Neural cell (in vitro differentiated cells): ENCODE measurements around the gene SPACA9. TPM values are rescaled to one million over a fixed set of nuclear protein-coding genes. Genes with fewer than 3 reads are reported as not detected.

Source experiments
- H2AFZ ChIP-seq: fragments of 200-600, 300-800 bp; sonication (generic), shearing (Covaris generic); 2 replicates; pipeline ENCODE4 v1.6.0; 2014; ENCODE audit warnings: low read depth, mild to moderate bottlenecking, antibody characterized with exemption, low read length, moderate library complexity
- H3F3A ChIP-seq: fragments of 200-600 bp; shearing (Covaris generic); 2 replicates; pipeline ENCODE4 v1.6.1; 2016; ENCODE audit warnings: mild to moderate bottlenecking, moderate library complexity, mixed read lengths, antibody characterized with exemption, low read length; ENCODE audit not compliant: insufficient read depth, poor library complexity, severe bottlenecking
- H3K27ac ChIP-seq: fragments of 200-600, 300-800 bp; sonication (generic), shearing (Covaris generic); 2 replicates; pipeline ENCODE4 v1.5.1; 2014; ENCODE audit warnings: mild to moderate bottlenecking, low read length, moderate library complexity
- H3K27me3 ChIP-seq: fragments of 300-800, 200-600 bp; sonication (generic), shearing (Covaris generic); 2 replicates; pipeline ENCODE4 v1.6.0; 2014; ENCODE audit warnings: mild to moderate bottlenecking, low read depth, low read length, moderate library complexity; ENCODE audit not compliant: insufficient read depth
- H3K36me3 ChIP-seq: fragments of 300-800, 200-600 bp; sonication (generic), shearing (Covaris generic); 2 replicates; pipeline ENCODE4 v1.5.1; 2014; ENCODE audit warnings: mild to moderate bottlenecking, antibody characterized with exemption, low read length, moderate library complexity; ENCODE audit not compliant: insufficient read depth
- H3K4me2 ChIP-seq: fragments of 300-800, 200-600 bp; sonication (generic), shearing (Covaris generic); 2 replicates; pipeline ENCODE4 v1.6.0; 2014; ENCODE audit warnings: mild to moderate bottlenecking, low read length
- H3K4me3 ChIP-seq: fragments of 300-800, 200-600 bp; sonication (generic), shearing (Covaris generic); 2 replicates; pipeline ENCODE4 v1.5.1; 2014; ENCODE audit warnings: mild to moderate bottlenecking, low read length, moderate library complexity
- H3K79me2 ChIP-seq: fragments of 200-600 bp; shearing (Covaris generic); replicated peaks from 2 replicates; pipeline ENCODE4 v1.6.0; 2014; ENCODE audit warnings: mild to moderate bottlenecking, low read length, moderate library complexity; ENCODE audit not compliant: insufficient read depth
- H3K9ac ChIP-seq: fragments of 300-800, 200-600 bp; sonication (generic), shearing (Covaris generic); 2 replicates; pipeline ENCODE4 v1.6.1; 2016; ENCODE audit warnings: mild to moderate bottlenecking, low read length, mixed read lengths
- H3K9me2 ChIP-seq: fragments of 200-600 bp; shearing (Covaris generic); 2 replicates; pipeline ENCODE4 v1.6.1; 2016; ENCODE audit warnings: mild to moderate bottlenecking, low read length, mixed read lengths; ENCODE audit not compliant: insufficient read depth
- H3K9me3 ChIP-seq: fragments of 200-600, 300-800 bp; sonication (generic), shearing (Covaris generic); 2 replicates; pipeline ENCODE4 v1.6.1; 2016; ENCODE audit warnings: mild to moderate bottlenecking, mixed run types, low read length, moderate library complexity, mixed read lengths
- H4K20me1 ChIP-seq: fragments of 200-600 bp; shearing (Covaris generic); 2 replicates; pipeline ENCODE4 v1.6.1; 2016; ENCODE audit warnings: mild to moderate bottlenecking, mixed run types; ENCODE audit not compliant: insufficient read depth
- CTCF ChIP-seq: fragments of 450-650 bp; IDR thresholded peaks from 2 replicates; pipeline ENCODE4 v1.5.1; 2014; ENCODE audit warnings: antibody characterized with exemption, mild to moderate bottlenecking, moderate library complexity; ENCODE audit not compliant: poor library complexity, severe bottlenecking
- EP300 ChIP-seq: fragments of 450-650 bp; conservative IDR thresholded peaks from 2 replicates; pipeline ENCODE4 v1.6.1; 2014; ENCODE audit warnings: antibody characterized with exemption, mild to moderate bottlenecking, moderate library complexity; ENCODE audit not compliant: poor library complexity, severe bottlenecking
- EZH2 ChIP-seq: fragments of 200-600, 300-800 bp; shearing (Covaris generic), sonication (generic); IDR thresholded peaks from 2 replicates; pipeline ENCODE4 v1.6.1; 2014; ENCODE audit warnings: antibody characterized with exemption, low read length, borderline replicate concordance, mild to moderate bottlenecking; ENCODE audit not compliant: insufficient read depth, poor library complexity, severe bottlenecking
- MXI1 ChIP-seq: fragments of 450-650 bp; conservative IDR thresholded peaks from 2 replicates; pipeline ENCODE4 v1.6.1; 2014; ENCODE audit warnings: antibody characterized with exemption, mild to moderate bottlenecking; ENCODE audit not compliant: poor library complexity, severe bottlenecking
- POLR2AphosphoS5 ChIP-seq: IDR thresholded peaks from 2 replicates; pipeline ENCODE4 v1.6.1; 2012
- RAD21 ChIP-seq: fragments of 450-650 bp; conservative IDR thresholded peaks from 2 replicates; pipeline ENCODE4 v1.6.1; 2014; ENCODE audit warnings: antibody characterized with exemption, mild to moderate bottlenecking, moderate library complexity
- REST ChIP-seq: IDR thresholded peaks from 2 replicates; pipeline ENCODE4 v1.6.1; 2012; ENCODE audit warnings: borderline replicate concordance
- SMC3 ChIP-seq: fragments of 450-650 bp; conservative IDR thresholded peaks from 2 replicates; pipeline ENCODE4 v1.6.1; 2014; ENCODE audit warnings: antibody characterized with exemption, mild to moderate bottlenecking, moderate library complexity; ENCODE audit not compliant: poor library complexity
- TAF1 ChIP-seq: IDR thresholded peaks from 2 replicates; pipeline ENCODE4 v1.6.1; 2012; ENCODE audit warnings: low read depth
- polyA plus RNA-seq: library from polyadenylated mRNA; depleted of rRNA; stranded (reverse); fragments of >200 nt; gene quantifications from 2 replicates; pipeline ENCODE4 v1.2.3, GENCODE V29; 2014

SPACA9 gene
- polyA plus RNA-seq, 1 donor from 2014 or later: 4.6 TPM

GRCh38 chr9:132840980-132841379, 37.7 kb upstream of the SPACA9 start:
- Histone ChIP-seq H3K27me3 (no peaks in the 10 kb centered on the region), H3K9me3 (no peaks in the 10 kb centered on the region), H3K4me3 (no peak overlapping the region), H4K20me1 (no peaks in the 10 kb centered on the region), H2AFZ (no peak overlapping the region), H3K27ac (no peak overlapping the region), H3K4me2 (no peak overlapping the region), H3K79me2 (no peaks in the 10 kb centered on the region), H3K9me2 (no peaks in the 10 kb centered on the region), H3K9ac (no peak overlapping the region), H3F3A (no peaks in the 10 kb centered on the region), H3K36me3 (no peaks in the 10 kb centered on the region)
- TF ChIP-seq CTCF (no peak), MXI1 (no peak), EP300 (no peak), EZH2 (no peak), RAD21 (no peak), REST (no peak), SMC3 (no peak), POLR2AphosphoS5 (no peak), TAF1 (no peak)

- Histone ChIP-seq H3K36me3 (no peaks in the 10 kb centered on the region), H3K27ac (no peak overlapping the region), H3K27me3 (no peaks in the 10 kb centered on the region), H2AFZ (no peak overlapping the region), H4K20me1 (no peaks in the 10 kb centered on the region), H3K9me3 (no peaks in the 10 kb centered on the region), H3K4me2 (no peak overlapping the region), H3K9ac (no peak overlapping the region), H3K79me2 (no peaks in the 10 kb centered on the region), H3K4me3 (no peak overlapping the region), H3K9me2 (no peaks in the 10 kb centered on the region), H3F3A (no peaks in the 10 kb centered on the region)
- TF ChIP-seq EP300 (no peak), TAF1 (no peak), MXI1 (no peak), RAD21 (no peak), POLR2AphosphoS5 (no peak)
These were observed 36.3 kb upstream of the SPACA9 start for GRCh38 chr9:132842124-132843044.
